ENCODE measurements around the gene SSNA1. TPM values are rescaled to one million over a fixed set of nuclear protein-coding genes. Genes with fewer than 3 reads are reported as not detected.

The SSNA1 gene
- total RNA-seq, 1 experiment from 2014 or later, result 163 TPM

DNA sequence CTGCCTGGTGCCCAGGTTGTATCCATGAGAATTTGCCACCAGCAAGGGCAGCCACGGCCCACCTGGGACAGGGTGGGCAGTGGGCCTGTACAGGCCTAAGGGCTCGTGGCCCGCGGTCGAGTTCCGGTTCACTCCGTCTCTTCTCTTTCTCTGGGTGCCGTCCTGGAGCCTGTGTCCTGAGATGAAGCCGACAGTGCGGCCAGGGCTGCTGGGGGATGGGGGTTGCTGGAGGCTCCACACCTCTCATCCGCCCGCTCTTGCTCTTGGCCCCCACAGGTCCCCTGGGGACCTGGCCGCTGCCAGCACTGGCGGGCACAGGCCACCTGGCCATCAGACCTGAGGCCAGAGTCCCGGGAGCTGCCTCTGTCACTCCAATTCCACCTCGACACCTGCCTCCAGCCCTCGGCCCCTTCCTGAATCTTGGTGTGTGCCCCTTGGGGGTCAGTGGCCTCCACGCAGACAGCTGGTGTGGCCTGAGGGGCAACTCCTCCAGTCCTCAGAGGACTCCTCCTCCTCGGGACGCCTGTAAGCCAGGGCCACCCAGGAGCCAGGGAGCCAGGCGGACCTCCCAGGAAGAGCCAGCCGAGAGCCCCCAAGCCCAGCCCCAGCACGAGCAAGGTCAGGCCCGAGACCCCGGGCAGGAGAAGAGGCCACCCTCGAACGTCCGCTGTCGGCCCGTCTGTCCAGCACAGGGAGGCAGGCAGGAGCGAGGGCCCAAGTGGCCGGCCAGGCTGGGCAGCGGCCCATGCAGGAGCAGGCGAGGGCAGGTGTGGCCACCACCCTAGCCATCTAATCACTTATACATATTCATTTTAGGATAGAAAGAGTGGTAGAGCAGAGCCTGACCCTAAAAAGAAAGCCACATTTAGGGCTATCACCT is 23.9 kb upstream of the SSNA1 start:
- in situ Hi-C loops (cut with HindIII; ENCODE audit: low pct_unique_long_range_greater_than_20kb, low sequenced_read_pairs), result no loop called here
- DNase-seq (ENCODE audit: low read depth), result no peak

- in situ Hi-C loops (cut with HindIII; ENCODE audit: low pct_unique_long_range_greater_than_20kb, low sequenced_read_pairs), result no loop called here
- DNase-seq (ENCODE audit: low read depth), result no peak
Measured at GRCh38 chr9:137165250-137165836, 23.1 kb upstream of the SSNA1 start.

DNA sequence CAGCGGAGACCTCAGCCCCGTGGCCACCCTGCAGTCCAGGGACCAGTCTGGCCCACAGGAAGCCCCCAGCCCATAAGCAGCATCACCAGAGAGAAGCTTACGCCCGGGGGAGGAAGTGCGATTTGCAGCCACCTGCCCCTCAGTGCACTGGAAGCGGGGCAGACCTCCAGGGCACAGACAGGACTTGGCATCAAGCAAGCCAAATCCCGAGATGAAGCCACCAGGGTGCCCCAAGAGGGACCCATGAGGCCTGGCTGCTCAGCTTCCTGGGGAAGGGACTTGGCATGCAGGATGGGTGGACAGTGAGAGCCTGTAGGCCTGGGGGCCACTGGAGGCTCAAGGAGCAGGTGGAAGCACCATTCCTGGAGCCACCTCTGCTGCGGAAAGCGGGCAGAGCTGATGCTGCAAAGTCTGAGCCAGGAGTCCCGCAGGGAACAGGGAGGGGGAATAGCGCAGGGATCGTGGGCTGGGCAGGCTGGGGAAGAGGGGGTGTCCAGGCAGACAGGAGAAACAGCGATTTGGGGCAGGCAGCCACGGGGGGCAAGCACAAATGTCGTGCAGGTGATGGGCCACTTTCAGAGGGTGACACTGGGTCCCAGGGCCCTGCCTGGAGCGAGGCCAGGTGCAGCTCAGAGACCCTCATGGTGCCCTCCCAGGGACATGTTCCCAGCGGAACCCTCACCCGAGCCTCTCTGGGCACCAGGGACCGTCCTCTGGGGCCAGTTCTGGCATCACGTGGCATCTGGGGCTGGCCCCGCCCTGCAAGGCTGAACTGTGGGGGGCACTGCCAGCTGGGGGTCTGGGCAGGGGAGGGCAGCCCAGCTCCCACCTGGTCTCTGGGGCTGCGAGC is 21.9 kb upstream of the SSNA1 start:
- in situ Hi-C loops (cut with HindIII; ENCODE audit: low pct_unique_long_range_greater_than_20kb, low sequenced_read_pairs), result no loop called here
- DNase-seq (ENCODE audit: low read depth), result no peak

DNA sequence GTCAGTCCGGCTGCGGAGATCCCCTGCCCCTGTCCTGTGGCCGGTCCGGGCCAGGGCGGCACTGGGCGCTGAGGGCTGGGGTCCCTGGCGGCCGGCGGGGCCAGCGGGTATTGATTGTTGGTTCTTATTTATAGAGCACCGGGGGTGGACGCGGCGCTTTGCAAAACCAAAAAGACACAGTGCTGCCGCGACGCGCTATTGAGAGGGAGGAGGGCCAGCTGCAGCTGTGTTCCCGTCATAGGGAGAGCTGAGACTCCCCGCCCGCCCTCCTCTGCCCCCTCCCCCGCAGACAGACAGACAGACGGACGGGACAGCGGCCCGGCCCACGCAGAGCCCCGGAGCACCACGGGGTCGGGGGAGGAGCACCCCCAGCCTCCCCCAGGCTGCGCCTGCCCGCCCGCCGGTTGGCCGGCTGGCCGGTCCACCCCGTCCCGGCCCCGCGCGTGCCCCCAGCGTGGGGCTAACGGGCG is 21.2 kb upstream of the SSNA1 start:
- in situ Hi-C loops (cut with HindIII; ENCODE audit: low pct_unique_long_range_greater_than_20kb, low sequenced_read_pairs), result no loop called here
- DNase-seq (ENCODE audit: low read depth), result no peak

DNA sequence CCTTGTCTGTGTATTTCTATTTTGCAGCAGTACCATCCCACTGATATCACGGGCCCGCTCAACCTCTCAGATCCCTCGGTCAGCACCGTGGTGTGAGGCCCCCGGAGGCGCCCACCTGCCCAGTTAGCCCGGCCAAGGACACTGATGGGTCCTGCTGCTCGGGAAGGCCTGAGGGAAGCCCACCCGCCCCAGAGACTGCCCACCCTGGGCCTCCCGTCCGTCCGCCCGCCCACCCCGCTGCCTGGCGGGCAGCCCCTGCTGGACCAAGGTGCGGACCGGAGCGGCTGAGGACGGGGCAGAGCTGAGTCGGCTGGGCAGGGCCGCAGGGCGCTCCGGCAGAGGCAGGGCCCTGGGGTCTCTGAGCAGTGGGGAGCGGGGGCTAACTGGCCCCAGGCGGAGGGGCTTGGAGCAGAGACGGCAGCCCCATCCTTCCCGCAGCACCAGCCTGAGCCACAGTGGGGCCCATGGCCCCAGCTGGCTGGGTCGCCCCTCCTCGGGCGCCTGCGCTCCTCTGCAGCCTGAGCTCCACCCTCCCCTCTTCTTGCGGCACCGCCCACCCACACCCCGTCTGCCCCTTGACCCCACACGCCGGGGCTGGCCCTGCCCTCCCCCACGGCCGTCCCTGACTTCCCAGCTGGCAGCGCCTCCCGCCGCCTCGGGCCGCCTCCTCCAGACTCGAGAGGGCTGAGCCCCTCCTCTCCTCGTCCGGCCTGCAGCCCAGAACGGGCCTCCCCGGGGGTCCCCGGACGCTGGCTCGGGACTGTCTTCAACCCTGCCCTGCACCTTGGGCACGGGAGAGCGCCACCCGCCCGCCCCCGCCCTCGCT is 20.5 kb upstream of the SSNA1 start:
- in situ Hi-C loops (cut with HindIII; ENCODE audit: low pct_unique_long_range_greater_than_20kb, low sequenced_read_pairs), result no loop called here
- DNase-seq (ENCODE audit: low read depth), result peak; percentile 28

GRCh38 chr9:137168573-137168903 is 19.9 kb upstream of the SSNA1 start:
- in situ Hi-C loops (cut with HindIII; ENCODE audit: low pct_unique_long_range_greater_than_20kb, low sequenced_read_pairs), result no loop called here
- peak; percentile 24 for DNase-seq (ENCODE audit: low read depth)

- peak; percentile 86 for DNase-seq (ENCODE audit: low read depth)
- in situ Hi-C loops (cut with HindIII; ENCODE audit: low pct_unique_long_range_greater_than_20kb, low sequenced_read_pairs), result no loop called here
Measured at GRCh38 chr9:137168904-137169856, 19.3 kb upstream of the SSNA1 start.

DNA sequence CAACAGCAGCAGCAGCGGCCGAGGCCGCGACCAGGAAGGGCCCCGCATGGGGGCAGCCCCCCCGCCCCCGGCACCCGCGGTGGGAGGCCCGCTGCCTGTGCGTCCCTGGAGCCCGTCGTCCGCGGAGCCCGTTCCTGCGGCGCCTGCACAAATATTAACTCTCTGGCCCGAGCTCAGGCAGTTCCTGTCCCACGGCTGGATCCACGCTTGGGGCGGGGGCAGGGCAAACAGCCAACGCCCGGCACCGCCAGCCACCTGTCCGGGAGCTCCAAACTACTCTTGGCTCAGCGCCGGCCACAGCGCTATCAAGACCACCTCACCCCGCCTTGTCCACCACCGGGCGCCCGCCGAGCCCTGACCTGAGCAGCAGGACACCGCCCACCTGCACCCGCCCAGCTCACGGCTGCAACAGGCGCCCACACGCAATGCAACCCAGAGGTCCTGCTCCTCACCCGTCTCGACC is 18.5 kb upstream of the SSNA1 start, which contains the start of gene LRRC26:
Gene LRRC26, minus strand, starts transcription at position 156 of the 463 bp plus-strand sequence. Its CDS starts 108 bp downstream, at position 48.
- in situ Hi-C loops (cut with HindIII; ENCODE audit: low pct_unique_long_range_greater_than_20kb, low sequenced_read_pairs), result no loop called here
- DNase-seq (ENCODE audit: low read depth), result no peak

DNA sequence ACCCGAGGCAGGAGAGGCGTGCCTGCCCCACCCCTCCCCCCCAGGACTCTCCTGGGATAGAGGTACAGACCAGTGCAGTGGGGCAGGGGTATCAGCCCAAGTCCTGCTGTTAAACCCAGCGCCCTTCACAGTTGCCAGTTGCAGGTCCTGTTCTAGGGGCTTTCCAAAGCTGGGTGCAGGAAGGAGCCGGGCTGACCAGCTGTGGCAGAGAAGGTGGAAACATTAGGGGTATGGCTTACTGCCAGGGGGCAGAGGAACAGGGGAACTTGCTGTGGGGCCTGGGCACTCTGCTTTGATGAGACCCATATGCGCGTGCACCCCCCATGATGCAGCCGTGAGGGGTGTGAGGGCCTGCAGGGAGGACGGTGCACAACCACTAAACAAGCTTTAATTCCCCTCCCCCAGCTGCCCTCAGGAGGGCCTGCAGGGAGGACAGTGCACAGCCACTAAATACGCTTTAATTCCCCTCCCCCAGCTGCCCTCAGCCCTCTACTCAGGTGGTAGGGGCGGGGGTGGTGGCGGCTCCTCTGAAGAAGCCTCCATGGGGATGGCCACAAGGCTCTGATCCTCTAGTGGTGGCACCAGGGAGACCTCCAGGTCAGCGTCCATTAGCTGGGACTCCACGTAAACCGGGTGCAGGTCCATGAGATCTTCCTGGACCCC is 17.9 kb upstream of the SSNA1 start:
- no peak for DNase-seq (ENCODE audit: low read depth)
- in situ Hi-C loops (cut with HindIII; ENCODE audit: low pct_unique_long_range_greater_than_20kb, low sequenced_read_pairs), result no loop called here

DNA sequence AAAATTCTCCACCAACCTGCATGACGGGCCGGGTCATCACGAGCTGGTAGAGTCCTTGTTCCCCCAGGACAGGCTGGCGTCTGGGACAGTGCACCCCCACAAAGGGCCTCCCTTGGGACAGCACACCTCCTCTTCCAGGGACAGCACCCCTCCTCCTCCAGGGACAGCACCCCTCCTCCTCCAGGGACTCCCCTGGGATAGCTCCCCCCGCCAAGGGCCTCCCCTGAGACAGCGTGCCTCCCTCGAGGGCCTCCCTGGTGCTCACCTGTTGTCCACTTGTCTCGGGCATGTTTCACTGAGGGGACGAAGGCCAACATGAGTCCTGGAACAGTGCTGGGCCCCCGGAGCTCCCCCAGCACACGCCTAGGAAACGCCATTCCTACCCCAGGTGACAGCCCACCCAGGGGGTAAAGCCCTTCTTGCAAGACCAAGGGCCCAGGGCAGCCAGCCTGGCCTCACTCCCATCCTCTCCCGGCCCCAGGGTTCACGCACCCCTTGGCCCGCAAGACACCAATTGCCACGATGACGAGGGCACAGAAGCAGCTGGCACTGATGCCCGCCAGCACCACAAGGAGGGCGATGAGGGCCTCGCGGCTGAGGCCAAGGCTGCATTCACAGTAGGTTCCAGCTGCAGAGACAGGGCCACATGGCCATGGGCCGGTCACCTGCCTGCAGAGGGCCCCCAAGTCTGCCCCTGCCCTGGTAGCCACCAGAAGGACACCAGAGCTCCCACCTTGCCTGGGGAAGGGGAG is 17.2 kb upstream of the SSNA1 start:
- no peak for DNase-seq (ENCODE audit: low read depth)
- in situ Hi-C loops (cut with HindIII; ENCODE audit: low pct_unique_long_range_greater_than_20kb, low sequenced_read_pairs), result no loop called here

DNA sequence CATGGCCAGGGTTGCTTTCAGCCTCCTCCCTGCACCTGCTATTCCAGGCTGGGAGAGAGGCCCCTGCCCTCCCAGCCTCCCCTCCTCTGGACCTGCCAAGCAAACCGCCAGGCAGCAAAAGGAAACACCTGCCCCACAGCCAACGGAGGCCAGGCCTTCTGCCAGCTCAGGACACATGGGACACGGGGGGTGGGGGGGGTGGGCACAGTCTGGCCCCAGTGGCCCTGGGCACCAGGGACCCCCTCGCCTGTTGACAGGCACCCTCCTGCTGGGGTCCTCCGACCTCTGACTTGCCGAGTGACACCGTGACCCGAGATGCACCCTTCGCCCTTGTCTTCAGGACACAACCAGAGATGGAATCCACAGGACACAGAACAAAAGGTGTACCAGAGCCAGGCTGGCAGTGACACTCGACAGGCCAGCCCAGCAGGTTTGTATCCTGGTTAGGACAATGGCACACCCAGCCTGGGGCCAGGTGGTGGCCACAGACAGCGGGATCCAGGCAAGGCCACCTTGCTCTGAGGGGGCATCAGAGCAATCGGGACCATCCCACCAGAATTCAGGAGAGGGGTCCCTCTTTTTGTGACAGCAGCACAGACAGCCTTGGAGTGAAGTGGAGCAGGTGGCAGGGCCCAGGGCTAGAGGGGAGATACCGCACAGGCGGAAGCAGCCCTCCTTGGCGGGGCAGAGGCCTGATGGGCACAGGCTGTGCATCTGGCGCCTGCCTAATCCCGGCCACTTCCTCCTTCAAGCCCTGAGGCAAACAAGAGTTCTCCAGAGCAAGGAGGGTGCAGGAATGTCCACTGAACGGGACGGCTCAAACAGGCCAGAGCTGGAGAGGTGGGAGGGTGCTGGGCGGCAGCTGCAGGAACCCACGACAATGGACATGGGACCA is 15.3 kb upstream of the SSNA1 start:
- in situ Hi-C loops (cut with HindIII; ENCODE audit: low pct_unique_long_range_greater_than_20kb, low sequenced_read_pairs), result no loop called here

GRCh38 chr9:137173796-137174664 is 14.4 kb upstream of the SSNA1 start:
- in situ Hi-C loops (cut with HindIII; ENCODE audit: low pct_unique_long_range_greater_than_20kb, low sequenced_read_pairs), result no loop called here
- DNase-seq (ENCODE audit: low read depth), result no peak

More for the DNA sequence above, 15.3 kb upstream of the SSNA1 start:
- no peak for DNase-seq (ENCODE audit: low read depth)

DNA sequence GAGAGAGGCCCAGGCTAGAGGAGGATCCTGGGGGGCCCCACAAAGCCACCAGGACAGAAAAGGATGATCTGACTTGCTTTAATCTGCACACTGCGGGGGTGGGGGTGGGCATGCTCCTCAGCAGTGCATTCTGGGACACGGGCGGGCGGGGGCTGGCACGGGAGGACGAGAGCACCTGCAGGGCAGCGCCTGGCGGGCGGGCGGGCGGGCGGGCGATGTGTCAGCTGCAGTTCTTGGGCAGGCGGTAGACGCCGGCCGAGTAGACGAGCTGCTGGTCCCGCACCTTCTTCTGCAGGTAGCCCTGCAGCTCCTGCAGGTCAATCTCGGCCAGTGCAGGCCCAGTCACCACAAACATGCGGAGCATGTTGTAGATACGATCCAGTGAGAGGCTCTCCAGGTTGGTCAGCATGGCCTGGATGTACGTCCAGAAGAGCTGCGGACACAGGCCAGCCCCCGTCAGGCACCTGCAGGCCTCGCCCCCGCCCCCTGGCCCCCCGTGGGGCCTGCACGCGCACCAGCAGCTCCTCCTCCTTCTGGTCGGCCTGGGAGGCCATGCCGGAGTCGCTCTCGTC is 13.7 kb upstream of the SSNA1 start:
- in situ Hi-C loops (cut with HindIII; ENCODE audit: low pct_unique_long_range_greater_than_20kb, low sequenced_read_pairs), result no loop called here
- DNase-seq (ENCODE audit: low read depth), result no peak
